Endodermal cell (in vitro differentiated cells): ENCODE results near the gene SORL1. TPM values are rescaled to one million over a fixed set of nuclear protein-coding genes. Genes with fewer than 3 reads are reported as not detected.

Source experiments
- DNase-seq: peaks from one replicate; pipeline ENCODE4 v3.0.0-alpha.2; 2017
- H3K27ac ChIP-seq: 2 replicates; pipeline ENCODE4 v1.5.1; 2013; ENCODE audit warnings: mild to moderate bottlenecking, low read depth, low read length, moderate library complexity
- H3K27me3 ChIP-seq: 2 replicates; pipeline ENCODE4 v1.6.1; 2013; ENCODE audit warnings: mild to moderate bottlenecking, low read length, moderate library complexity; ENCODE audit not compliant: insufficient read depth, control insufficient read depth, poor library complexity, severe bottlenecking
- H3K36me3 ChIP-seq: 2 replicates; pipeline ENCODE4 v1.7.0; 2013; ENCODE audit warnings: mild to moderate bottlenecking, low read length, moderate library complexity; ENCODE audit not compliant: control insufficient read depth, insufficient read depth
- H3K4me1 ChIP-seq: one replicate; pipeline ENCODE4 v1.7.0; 2013; ENCODE audit warnings: low read length; ENCODE audit not compliant: control insufficient read depth, insufficient read depth
- H3K4me3 ChIP-seq: 2 replicates; pipeline ENCODE4 v1.5.1; 2013; ENCODE audit warnings: mild to moderate bottlenecking, low read length, moderate library complexity
- H3K9ac ChIP-seq: 2 replicates; pipeline ENCODE4 v1.6.1; 2013; ENCODE audit warnings: mild to moderate bottlenecking, low read length, moderate library complexity; ENCODE audit not compliant: poor library complexity, severe bottlenecking; ENCODE audit errors: extremely low read depth
- H3K9me3 ChIP-seq: 2 replicates; pipeline ENCODE4 v1.6.1; 2013; ENCODE audit warnings: mild to moderate bottlenecking, low read length, moderate library complexity; ENCODE audit not compliant: control insufficient read depth
- H3K27ac Mint-ChIP-seq: 2 replicates; pipeline ENCODE4 v1.8.0; 2020; ENCODE audit warnings: mixed read lengths
- H3K27me3 Mint-ChIP-seq: 2 replicates; pipeline ENCODE4 v1.8.0; 2021; ENCODE audit warnings: mild to moderate bottlenecking, mixed read lengths; ENCODE audit not compliant: insufficient read depth
- H3K36me3 Mint-ChIP-seq: 2 replicates; pipeline ENCODE4 v1.8.0; 2020; ENCODE audit warnings: low read depth, mixed read lengths
- H3K4me1 Mint-ChIP-seq: 2 replicates; pipeline ENCODE4 v1.8.0; 2020; ENCODE audit warnings: mixed read lengths
- H3K4me3 Mint-ChIP-seq: 2 replicates; pipeline ENCODE4 v1.8.0; 2020; ENCODE audit warnings: mild to moderate bottlenecking, moderate library complexity, mixed read lengths
- H3K9me3 Mint-ChIP-seq: 2 replicates; pipeline ENCODE4 v1.8.0; 2020; ENCODE audit warnings: mild to moderate bottlenecking, mixed read lengths
- CTCF ChIP-seq: fragments of 200-600 bp; sonication (generic); conservative IDR thresholded peaks from 2 replicates; pipeline ENCODE4 v1.5.0; 2021; ENCODE audit warnings: antibody characterized with exemption, mild to moderate bottlenecking
- WGBS, 2 experiments: methylation state at CpG; one replicate each; pipeline versions ENCODE4 v1.1.5 to v1.1.7; 2013; ENCODE audit warnings: missing lambda C conversion rate in 2 of 2, mixed read lengths in 1 of 2; ENCODE audit not compliant: insufficient coverage in 1 of 2, insufficient read length in 1 of 2; 5-methylcytosine and 5-hydroxymethylcytosine counted together
- total RNA-seq, 2 donors: library from RNA; stranded (reverse); fragmentation: NEBNext Ultra II Directional in 1 of 2; extraction: Animal tissue kit (Norgen Biotek cat#: 25700) in 1 of 2; gene quantifications; 2 replicates in 1 of 2; 3 replicates in 1 of 2; pipeline ENCODE4 v1.2.1, GENCODE V29; 2021

SORL1 gene
- total RNA-seq, 2 donors from 2014 or later = 56.4 to 57.5 TPM

DNA sequence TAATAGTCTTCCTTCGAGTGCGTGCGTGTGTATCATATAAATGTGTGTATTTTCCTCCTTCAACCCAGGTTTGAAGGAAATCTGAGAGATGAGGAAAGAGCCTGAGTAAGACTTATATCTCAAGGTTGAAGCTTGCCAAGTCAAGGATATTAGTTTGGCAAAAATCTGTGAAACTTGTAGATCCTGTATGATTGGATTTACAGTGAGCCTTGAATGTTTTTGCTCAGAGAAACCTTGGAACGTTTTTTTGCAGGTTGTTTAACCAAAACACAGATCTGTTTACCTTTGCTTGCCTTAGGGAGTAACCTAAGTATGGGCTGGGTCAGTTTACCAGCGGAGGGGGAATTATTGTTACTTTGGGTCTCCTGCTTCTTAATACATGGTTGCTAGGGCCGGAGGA is 36.5 kb downstream of the SORL1 start:
- Histone ChIP-seq H3K27ac (no peak overlapping the region), H3K36me3 (no peaks in the 10 kb centered on the region), H3K4me3 (no peak overlapping the region), H3K4me1 (no peaks in the 10 kb centered on the region), H3K9me3 (no peaks in the 10 kb centered on the region), H3K9ac (no peak overlapping the region), H3K27me3 (no peaks in the 10 kb centered on the region)
- Mint-ChIP-seq H3K4me3 (no peak overlapping the region), H3K27ac (no peak overlapping the region), H3K27me3 (no peaks in the 10 kb centered on the region), H3K4me1 (no peaks in the 10 kb centered on the region), H3K9me3 (no peaks in the 10 kb centered on the region), H3K36me3 (peaks cover 47% of the 10 kb centered on the region)
- 75 to 90% methylated on average over 2 to 6 of the region's 6 CpGs for WGBS, 2 experiments
- no peak for TF ChIP-seq CTCF
- no peak for DNase-seq

- TF ChIP-seq CTCF = no peak
- Histone ChIP-seq H3K36me3 (no peaks in the 10 kb centered on the region), H3K27ac (no peak overlapping the region), H3K4me1 (no peaks in the 10 kb centered on the region), H3K4me3 (no peak overlapping the region), H3K9me3 (no peaks in the 10 kb centered on the region), H3K27me3 (no peaks in the 10 kb centered on the region), H3K9ac (no peak overlapping the region)
- H3K36me3 Mint-ChIP-seq = peaks cover 39% of the 10 kb centered on the region
- no peaks in the 10 kb centered on the region for H3K9me3 Mint-ChIP-seq
- H3K27ac Mint-ChIP-seq = no peak overlapping the region
- H3K4me3 Mint-ChIP-seq = no peak overlapping the region
- WGBS, 2 experiments = 88% methylated on average over 2 of the region's 2 CpGs; no CpG with 5 or more reads in 1 of the 2 experiments
- DNase-seq = no peak
- H3K4me1 Mint-ChIP-seq = peaks cover 8% of the 10 kb centered on the region
- no peaks in the 10 kb centered on the region for H3K27me3 Mint-ChIP-seq
Observed at GRCh38 chr11:121489823-121490222, 37.7 kb downstream of the SORL1 start.

DNA sequence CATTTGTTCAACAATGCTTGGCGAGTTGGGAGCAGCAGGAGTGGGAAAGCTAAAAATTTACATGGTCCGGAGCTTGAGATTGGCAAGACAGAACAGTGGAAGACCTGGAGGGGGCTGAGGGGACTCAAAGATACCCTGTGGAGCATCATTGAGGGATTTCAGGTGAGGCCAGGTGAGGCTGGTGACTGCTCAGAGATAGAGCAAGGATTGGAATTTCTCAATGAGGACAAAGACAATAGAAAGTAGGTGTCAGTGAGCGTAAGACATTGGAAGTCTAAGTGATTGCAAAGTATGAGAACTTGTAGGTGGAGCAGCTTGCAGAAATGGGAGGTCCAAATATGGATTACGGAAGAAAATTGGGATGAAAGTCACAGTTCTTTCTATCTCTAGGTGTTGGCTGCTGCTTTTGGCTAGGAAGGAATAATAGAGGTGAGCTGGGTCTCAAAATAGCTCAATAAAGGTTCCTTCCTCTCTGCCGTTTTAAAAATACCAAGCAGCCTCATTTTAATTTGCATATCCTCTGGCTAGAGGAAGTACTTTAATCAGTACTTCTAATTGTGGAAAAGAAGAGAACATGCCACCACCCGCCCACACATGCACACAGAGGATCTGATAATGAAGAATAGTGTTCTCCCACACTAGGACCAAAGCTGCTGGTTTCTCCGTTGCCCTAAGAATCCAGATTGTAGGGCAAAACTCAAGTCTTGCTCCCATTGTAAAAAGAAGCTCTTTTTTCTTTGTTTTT is 42.4 kb downstream of the SORL1 start:
- Histone ChIP-seq H3K36me3 (peaks cover 8% of the 10 kb centered on the region), H3K9ac (no peak overlapping the region), H3K27ac (no peak overlapping the region), H3K9me3 (peaks cover 12% of the 10 kb centered on the region), H3K27me3 (no peaks in the 10 kb centered on the region), H3K4me1 (no peaks in the 10 kb centered on the region), H3K4me3 (no peak overlapping the region)
- H3K4me3 Mint-ChIP-seq = no peak overlapping the region
- peaks cover 10% of the 10 kb centered on the region for H3K9me3 Mint-ChIP-seq
- WGBS, 2 experiments = 87 to 89% methylated on average over 6 of the region's 7 CpGs
- H3K27ac Mint-ChIP-seq = peak overlapping the region; percentile 14
- H3K4me1 Mint-ChIP-seq = peaks cover 24% of the 10 kb centered on the region
- no peak for TF ChIP-seq CTCF
- H3K36me3 Mint-ChIP-seq = peaks cover 55% of the 10 kb centered on the region
- H3K27me3 Mint-ChIP-seq = no peaks in the 10 kb centered on the region
- DNase-seq = peak; percentile 63
